Activated T-helper 1 cell treated with anti-CD3 and anti-CD28 coated beads, Interleukin-12 subunit alpha, Interleukin-12 subunit beta, Interleukin-2, Interleukin-4 antibody, amounts not matched to agents 30 ng/mL and 10 ng/mL and 1 ng/mL, durations not matched to agents 14 hours and 24 hours and 36 hours (primary cell): ENCODE data around the gene ADIPOR1. TPM values are rescaled to one million over a fixed set of nuclear protein-coding genes. Genes with fewer than 3 reads are reported as not detected.
"Not testable (repeated sequence)": the region's sequence is repeated elsewhere in the genome, so short reads cannot be mapped to it uniquely, and the experiment has no call there.

Experiments
- DNase-seq: peaks from one replicate; pipeline ENCODE4 v3.0.0; 2021; ENCODE audit warnings: low spot score
- H3K27ac Mint-ChIP-seq: one replicate; pipeline ENCODE4 v1.8.0; 2021; ENCODE audit warnings: mild to moderate bottlenecking, mixed read lengths
- H3K27me3 Mint-ChIP-seq: one replicate; pipeline ENCODE4 v1.8.0; 2022; ENCODE audit warnings: mild to moderate bottlenecking, moderate library complexity, mixed read lengths; ENCODE audit not compliant: insufficient read depth
- H3K36me3 Mint-ChIP-seq: one replicate; pipeline ENCODE4 v1.8.0; 2021; ENCODE audit warnings: low read depth, mixed read lengths
- H3K4me1 Mint-ChIP-seq: one replicate; pipeline ENCODE4 v1.8.0; 2021; ENCODE audit warnings: low read depth, mixed read lengths
- H3K4me3 Mint-ChIP-seq: one replicate; pipeline ENCODE4 v1.8.0; 2021; ENCODE audit warnings: mild to moderate bottlenecking, moderate library complexity, mixed read lengths
- H3K9me3 Mint-ChIP-seq: one replicate; pipeline ENCODE4 v1.8.0; 2021; ENCODE audit warnings: mixed read lengths
- intact Hi-C: fragments of 100-400 bp; cut with micrococcal nuclease; formaldehyde crosslinking; loops from one replicate; pipeline ENCODE4 v1.15.1; 2024
- total RNA-seq: library from RNA; stranded (reverse); gene quantifications from 2 replicates; pipeline ENCODE4 v1.2.3, GENCODE V29; 2022

ADIPOR1 gene
- total RNA-seq, 1 donor from 2014 or later, result 88.7 TPM

DNA sequence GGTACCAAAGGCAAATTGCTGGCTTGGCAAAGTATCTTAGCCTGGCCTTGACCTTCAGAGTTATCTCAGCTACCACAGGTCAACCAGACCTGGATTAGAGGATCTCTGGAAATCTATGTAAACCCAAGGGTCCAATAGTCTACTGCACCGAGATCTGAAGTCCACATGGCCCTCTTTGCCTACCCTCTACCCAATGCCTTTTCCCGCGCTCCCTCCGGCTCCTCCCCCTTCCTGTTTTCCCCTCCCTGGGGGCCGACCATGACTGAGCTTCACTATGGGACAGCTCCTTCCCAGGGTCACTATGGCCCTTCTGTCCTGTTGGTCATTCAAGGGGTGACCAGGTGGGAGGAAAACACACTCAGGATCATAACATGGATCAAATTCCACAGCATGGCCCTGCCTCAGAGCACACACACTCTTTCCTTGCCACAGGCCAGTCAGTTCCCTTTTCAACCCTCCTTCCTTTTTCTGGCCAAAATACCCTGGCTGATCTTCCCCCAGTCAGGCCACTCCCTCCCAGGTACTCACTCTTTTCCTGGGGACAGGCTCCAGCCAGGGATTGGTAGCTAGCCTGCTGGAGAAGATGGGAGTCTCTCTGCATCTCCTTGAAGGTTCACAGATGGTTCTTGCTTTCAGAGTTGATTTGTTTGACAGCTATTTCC lies 29.9 kb upstream of the ADIPOR1 start:
- H3K27ac Mint-ChIP-seq, result no peak overlapping the region
- H3K27me3 Mint-ChIP-seq, result peaks cover 27% of the 10 kb centered on the region
- no peak for DNase-seq
- H3K9me3 Mint-ChIP-seq, result no peaks in the 10 kb centered on the region
- no peaks in the 10 kb centered on the region for H3K36me3 Mint-ChIP-seq
- H3K4me3 Mint-ChIP-seq, result no peak overlapping the region
- H3K4me1 Mint-ChIP-seq, result no peaks in the 10 kb centered on the region
- intact Hi-C loops, result no loop called here

DNA sequence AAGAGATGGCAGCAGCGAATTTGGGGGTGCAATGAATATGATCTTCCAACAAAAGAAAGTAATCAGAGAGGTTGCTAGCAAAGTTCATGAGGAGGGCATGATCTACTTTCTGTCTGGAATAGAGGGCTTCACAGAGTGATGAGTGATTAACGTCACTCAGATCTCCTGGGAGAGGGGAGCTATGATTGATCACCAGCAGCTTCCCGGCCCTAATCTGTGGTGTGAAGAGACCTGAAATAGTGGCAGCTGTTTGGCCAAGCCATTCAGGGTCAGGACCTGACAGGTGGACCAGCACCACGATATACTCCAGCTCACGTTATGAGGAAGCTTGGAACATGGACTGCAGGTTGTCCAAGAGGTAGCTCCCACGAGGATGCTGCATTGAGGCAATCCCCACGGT lies 29.1 kb upstream of the ADIPOR1 start:
- H3K4me1 Mint-ChIP-seq, result no peaks in the 10 kb centered on the region
- no peak for DNase-seq
- intact Hi-C loops, result no loop called here
- H3K4me3 Mint-ChIP-seq, result no peak overlapping the region
- peaks cover 20% of the 10 kb centered on the region for H3K27me3 Mint-ChIP-seq
- no peaks in the 10 kb centered on the region for H3K36me3 Mint-ChIP-seq
- no peak overlapping the region for H3K27ac Mint-ChIP-seq
- H3K9me3 Mint-ChIP-seq, result no peaks in the 10 kb centered on the region

DNA sequence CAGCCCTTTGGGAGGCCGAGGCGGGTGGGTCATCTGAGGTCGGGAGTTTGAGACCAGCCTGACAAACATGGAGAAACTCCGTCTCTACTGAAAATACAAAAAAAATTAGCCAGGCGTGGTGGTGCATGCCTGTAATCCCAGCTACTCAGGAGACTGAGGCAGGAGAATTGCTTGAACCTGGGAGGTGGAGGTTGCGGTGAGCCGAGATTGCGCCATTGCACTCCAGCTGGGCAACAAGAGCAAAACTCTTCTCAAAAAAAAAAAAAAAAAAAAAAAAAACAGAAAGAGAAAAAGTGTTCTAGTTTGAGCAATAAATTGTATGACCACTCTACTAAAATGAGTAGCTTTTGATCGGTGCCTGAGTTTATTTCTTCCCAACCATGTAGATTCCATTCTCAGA lies 28.0 kb upstream of the ADIPOR1 start:
- H3K4me3 Mint-ChIP-seq, intact Hi-C loops, H3K27ac Mint-ChIP-seq, H3K36me3 Mint-ChIP-seq, H3K27me3 Mint-ChIP-seq, H3K4me1 Mint-ChIP-seq, H3K9me3 Mint-ChIP-seq, DNase-seq: not testable (repeated sequence)

DNA sequence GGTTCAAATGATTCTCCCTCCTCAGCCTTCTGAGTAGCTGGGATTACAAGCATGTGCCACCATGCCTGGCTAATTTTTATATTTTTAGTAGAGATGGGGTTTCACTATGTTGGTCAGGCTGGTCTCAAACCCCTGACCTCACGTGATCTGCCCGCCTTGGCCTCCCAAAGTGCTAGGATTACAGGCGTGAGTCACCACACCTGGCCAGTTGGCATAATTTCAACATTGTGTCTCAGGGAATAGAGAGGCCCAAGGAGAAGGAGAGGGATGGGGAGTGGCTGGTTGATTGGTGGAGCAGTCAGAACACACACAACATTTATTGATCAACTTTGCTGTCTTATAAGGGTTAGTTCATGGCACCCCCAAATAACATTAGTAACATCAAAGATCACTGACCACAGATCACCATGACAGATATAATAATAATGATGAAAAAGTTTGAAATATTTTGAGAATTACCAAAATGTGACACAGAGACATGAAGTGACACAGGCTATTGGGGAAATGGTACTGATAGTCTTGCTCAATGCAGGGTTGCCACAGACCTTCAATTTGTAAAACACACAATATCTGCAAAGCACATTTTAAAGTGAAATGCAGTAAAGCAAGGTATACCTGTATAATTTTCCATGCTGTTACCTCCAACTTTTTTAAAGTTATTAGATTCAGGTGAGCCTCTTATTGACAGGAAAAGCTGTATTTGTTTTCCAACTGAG lies 24.8 kb upstream of the ADIPOR1 start:
- Mint-ChIP-seq H3K4me3 (no peak overlapping the region), H3K36me3 (no peaks in the 10 kb centered on the region), H3K27me3 (peaks cover 25% of the 10 kb centered on the region), H3K9me3 (no peaks in the 10 kb centered on the region), H3K27ac (no peak overlapping the region), H3K4me1 (no peaks in the 10 kb centered on the region)
- DNase-seq, result no peak
- intact Hi-C loops, result no loop called here

DNA sequence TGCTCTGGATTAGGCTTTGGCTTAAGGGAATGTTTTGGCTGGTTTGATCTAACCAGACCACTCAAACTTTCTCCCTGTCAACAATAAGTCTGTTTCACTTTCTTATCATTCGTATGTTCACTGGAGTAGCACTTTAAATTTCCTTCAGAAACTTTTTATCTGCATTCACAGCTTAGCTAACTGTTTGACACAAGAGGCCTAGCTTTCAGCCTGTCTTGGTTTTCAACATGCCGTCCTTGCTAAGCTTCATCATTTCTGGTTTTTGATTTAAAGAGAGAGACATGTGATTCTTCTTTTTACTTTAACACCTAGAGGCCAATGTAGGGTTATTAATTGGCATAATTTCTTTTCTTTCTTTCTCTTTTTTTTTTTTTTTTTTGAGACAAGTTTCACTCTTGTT lies 23.8 kb upstream of the ADIPOR1 start:
- DNase-seq, result no peak
- intact Hi-C loops, result no loop called here
- Mint-ChIP-seq H3K27ac (no peak overlapping the region), H3K36me3 (no peaks in the 10 kb centered on the region), H3K9me3 (no peaks in the 10 kb centered on the region), H3K4me3 (no peak overlapping the region), H3K27me3 (peaks cover 31% of the 10 kb centered on the region), H3K4me1 (no peaks in the 10 kb centered on the region)

DNA sequence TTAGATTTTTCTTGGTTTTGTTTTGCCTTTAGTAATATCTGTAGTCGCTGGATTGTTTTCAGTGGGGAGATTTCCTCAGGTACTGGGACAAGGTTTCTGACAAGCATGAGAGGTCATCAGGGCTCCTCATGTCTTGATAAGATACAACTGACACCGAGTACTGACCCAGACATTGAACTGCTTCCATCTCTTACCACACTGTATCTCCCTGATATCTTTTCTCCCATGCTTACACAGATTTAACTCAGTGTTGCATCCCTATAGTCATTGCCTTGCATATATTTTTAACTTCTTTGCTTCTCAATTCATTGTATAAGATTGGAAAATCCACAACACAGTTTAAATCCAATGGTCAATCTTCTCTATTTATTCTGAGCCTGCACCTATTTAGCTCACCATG lies 21.3 kb upstream of the ADIPOR1 start:
- no peak overlapping the region for H3K27ac Mint-ChIP-seq
- intact Hi-C loops, result no loop called here
- no peaks in the 10 kb centered on the region for H3K36me3 Mint-ChIP-seq
- H3K27me3 Mint-ChIP-seq, result peaks cover 29% of the 10 kb centered on the region
- no peaks in the 10 kb centered on the region for H3K4me1 Mint-ChIP-seq
- no peak for DNase-seq
- H3K4me3 Mint-ChIP-seq, result no peak overlapping the region
- no peaks in the 10 kb centered on the region for H3K9me3 Mint-ChIP-seq

DNA sequence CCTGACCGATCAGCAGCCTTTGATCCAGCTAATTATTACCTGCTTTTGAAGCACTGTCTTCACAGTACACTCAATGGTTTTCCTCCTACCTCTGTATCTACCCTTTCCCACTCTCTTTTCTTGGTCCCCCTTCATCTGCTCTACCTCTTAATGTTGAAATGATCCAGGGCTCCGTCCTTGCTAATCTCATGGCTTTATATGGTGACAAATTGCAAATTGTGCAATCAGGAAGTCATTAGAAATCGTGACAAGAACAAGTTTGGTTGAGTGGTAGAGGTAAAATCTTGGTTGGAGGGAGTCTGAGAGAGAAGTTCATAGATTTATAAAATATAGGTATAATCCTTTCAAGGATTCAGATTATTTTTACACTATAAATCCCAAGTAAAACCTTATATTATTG lies 18.5 kb upstream of the ADIPOR1 start:
- H3K27me3 Mint-ChIP-seq, result peaks cover 36% of the 10 kb centered on the region
- H3K4me1 Mint-ChIP-seq, result no peaks in the 10 kb centered on the region
- no peaks in the 10 kb centered on the region for H3K36me3 Mint-ChIP-seq
- DNase-seq, result no peak
- no peak overlapping the region for H3K27ac Mint-ChIP-seq
- H3K9me3 Mint-ChIP-seq, result no peaks in the 10 kb centered on the region
- intact Hi-C loops, result no loop called here
- H3K4me3 Mint-ChIP-seq, result no peak overlapping the region

DNA sequence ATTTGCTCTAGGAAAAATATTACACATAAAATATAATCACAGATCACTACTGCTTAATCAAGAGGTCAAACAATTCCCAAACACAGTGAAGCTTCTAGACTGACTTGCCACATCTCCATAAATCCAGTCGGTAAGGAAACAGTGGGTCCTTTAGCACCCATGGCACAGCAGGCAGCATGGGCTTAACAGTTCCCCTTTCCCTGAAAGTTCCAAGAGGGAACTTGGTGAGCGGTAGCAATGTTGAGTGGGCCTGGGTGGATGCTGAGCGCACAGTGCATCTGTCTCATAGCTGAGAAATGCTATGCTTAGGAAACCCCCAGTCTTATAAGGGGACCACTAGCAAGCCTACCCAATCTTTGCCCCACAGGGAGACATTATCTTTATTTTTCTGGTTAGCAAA lies 16.7 kb upstream of the ADIPOR1 start:
- no peak for DNase-seq
- Mint-ChIP-seq H3K27ac (no peak overlapping the region), H3K27me3 (peaks cover 35% of the 10 kb centered on the region), H3K4me1 (no peaks in the 10 kb centered on the region), H3K9me3 (no peaks in the 10 kb centered on the region), H3K36me3 (no peaks in the 10 kb centered on the region), H3K4me3 (no peak overlapping the region)
- intact Hi-C loops, result no loop called here

DNA sequence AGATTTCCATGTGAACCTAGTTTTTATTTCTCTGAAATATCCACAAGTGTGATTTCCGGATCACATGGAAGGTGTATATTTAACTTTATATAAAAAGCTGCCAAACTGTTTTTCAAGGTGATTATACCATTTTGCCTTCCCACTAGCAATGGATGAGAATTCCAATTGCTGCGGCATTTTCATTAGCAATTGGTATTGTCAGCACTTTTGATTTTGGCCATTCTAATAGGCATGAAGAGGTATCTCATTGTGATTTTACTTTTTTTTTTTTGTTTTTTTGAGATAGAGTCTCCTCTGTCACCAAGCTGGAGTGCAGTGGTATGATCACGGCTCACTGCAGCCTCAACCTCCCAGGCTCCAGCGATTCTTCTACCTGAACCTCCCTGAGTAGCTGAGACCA lies 13.9 kb upstream of the ADIPOR1 start:
- no peak for DNase-seq
- Mint-ChIP-seq H3K4me1 (peaks cover 18% of the 10 kb centered on the region), H3K9me3 (no peaks in the 10 kb centered on the region), H3K27ac (no peak overlapping the region), H3K36me3 (no peaks in the 10 kb centered on the region), H3K27me3 (peaks cover 14% of the 10 kb centered on the region), H3K4me3 (no peak overlapping the region)
- intact Hi-C loops, result no loop called here

DNA sequence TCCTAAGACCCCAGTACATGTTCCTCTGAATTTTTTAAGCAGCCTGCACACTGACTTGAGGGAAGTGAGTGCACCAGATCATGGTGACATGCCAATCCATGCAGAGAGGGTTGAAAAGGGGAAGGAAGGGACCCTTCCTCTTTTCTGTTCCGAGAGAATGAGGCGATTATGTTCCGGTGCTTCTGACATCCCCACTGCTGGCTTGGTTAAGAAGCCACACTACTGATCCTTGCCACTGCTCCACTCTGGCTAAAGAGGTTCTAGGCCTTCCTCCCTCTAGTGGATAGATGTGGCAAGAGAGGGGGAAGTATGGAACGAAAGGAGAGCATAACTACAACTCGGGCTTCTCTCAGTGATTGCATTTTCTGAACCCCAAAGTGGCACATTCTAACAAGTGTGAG lies 10.8 kb upstream of the ADIPOR1 start:
- intact Hi-C loops, result loop anchor here (1.0 to 2.0 kb wide), 2 partner anchors 30 to 42 kb away; partner anchors contain the start of gene KLHL12
- Mint-ChIP-seq H3K9me3 (no peaks in the 10 kb centered on the region), H3K4me1 (peaks cover 35% of the 10 kb centered on the region), H3K27ac (no peak overlapping the region), H3K27me3 (peaks cover 11% of the 10 kb centered on the region), H3K4me3 (peak overlapping the region; percentile 48), H3K36me3 (peaks cover 5% of the 10 kb centered on the region)
- DNase-seq, result peak; percentile 20

DNA sequence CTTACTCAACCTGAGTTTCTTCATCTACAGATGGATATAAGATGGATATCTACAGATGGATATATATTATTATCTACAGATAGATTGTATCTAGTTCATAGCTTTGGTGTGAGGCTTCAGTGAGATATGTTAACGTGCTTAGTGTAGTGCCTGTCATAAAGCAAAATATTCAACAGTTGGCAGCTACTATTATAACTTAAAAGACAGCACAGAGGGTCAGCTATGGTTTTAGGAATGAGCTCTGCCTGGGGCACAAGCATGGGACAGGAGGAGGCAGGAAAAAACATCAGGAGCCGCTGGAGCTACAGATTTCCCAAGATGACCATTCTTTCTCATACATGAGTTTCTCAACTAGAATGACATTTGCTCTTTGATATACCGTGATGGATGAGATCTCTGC lies 10.2 kb upstream of the ADIPOR1 start:
- Mint-ChIP-seq H3K9me3 (no peaks in the 10 kb centered on the region), H3K36me3 (peaks cover 7% of the 10 kb centered on the region), H3K27me3 (peaks cover 11% of the 10 kb centered on the region), H3K4me1 (peaks cover 35% of the 10 kb centered on the region), H3K27ac (peak overlapping the region; percentile 19), H3K4me3 (peak overlapping the region; percentile 91)
- intact Hi-C loops, result loop anchor here (1.0 to 2.0 kb wide), 2 partner anchors 30 to 41 kb away; partner anchors contain the start of gene KLHL12
- DNase-seq, result no peak

DNA sequence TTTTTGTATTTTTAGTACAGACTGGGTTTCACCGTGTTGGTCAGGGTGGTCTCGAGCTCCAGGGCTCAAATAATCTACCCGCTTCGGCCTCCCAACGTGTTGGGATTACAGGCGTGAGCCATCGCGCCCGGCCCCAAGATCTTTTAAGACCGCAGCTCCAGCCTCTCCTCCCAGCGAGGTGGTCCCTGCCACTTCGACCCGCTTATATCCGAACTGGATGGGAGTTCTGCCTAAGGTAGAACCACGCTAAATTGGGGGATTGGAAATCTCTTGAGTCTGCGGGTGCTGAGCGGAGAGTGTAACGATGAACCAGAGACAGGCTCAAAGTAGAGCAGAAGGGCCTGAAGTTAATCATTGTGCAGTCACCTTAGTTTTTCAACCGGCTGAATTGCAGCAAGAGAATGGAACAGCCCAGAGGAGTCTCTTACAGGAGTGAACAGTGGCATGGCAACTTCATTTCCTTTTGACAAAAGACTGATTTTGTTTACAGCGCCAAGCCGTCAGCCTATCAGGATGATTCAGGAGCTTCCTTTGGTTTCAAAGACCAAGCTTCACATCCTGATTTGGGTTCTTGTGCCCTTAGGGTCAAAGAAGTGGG lies 9.7 kb upstream of the ADIPOR1 start:
- H3K4me3 Mint-ChIP-seq, result peak overlapping the region; percentile 91
- H3K27ac Mint-ChIP-seq, result peak overlapping the region; percentile 85
- H3K27me3 Mint-ChIP-seq, result peaks cover 6% of the 10 kb centered on the region
- peaks cover 35% of the 10 kb centered on the region for H3K4me1 Mint-ChIP-seq
- H3K36me3 Mint-ChIP-seq, result peaks cover 10% of the 10 kb centered on the region
- peak; percentile 12 for DNase-seq
- intact Hi-C loops, result loop anchor here (1.0 to 2.0 kb wide), 5 partner anchors 9 to 59 kb away; partner anchors contain the start of genes ADIPOR1, KLHL12, PPFIA4 and TMEM183A
- H3K9me3 Mint-ChIP-seq, result no peaks in the 10 kb centered on the region
